HG03575 (cell line): ENCODE results near the gene TPGS1.

Experiments
- ATAC-seq: cut with Tn5 transposase; IDR thresholded peaks from one replicate; pipeline ENCODE4 v1.9.1; 2021; ENCODE audit not compliant: unreplicated experiment, insufficient number of reproducible peaks, low FRiP score; ENCODE audit errors: extremely low read depth

The TPGS1 gene

DNA sequence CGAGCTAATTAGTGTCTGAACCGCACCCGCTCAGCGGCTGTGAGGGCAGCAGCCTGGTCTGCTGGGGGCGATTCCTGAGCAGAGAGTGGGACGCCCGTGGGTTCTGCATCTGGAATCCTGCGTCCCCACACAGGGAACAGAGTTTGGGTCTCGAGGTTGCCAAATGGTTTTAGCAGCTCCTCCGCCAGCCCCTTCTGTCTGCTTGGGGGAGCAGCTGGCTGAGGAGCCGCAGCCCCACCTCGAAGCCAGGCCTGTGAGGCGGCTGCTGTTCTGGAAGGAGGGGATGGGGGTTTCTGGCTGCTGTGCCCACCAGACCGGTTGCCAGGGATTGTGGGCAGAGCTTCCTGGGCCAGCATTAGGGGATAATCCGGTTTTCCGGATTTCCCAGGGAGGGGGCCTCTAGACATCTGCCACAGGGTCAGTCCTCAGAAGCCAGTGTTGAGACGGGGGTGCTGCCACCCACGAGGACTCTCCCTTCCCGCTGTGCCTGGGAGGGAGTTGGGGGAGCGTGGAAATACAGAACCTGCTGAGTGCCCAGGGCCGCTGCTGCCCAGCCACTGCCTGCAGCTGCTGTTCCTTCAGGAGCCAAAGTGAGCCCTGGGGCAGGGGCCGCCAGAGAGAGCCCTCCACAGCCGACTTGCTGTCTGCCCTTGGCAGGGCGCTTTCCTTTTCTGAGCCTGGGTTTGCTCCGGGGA, 26.2 kb downstream of the TPGS1 start:
- no peak for ATAC-seq

DNA sequence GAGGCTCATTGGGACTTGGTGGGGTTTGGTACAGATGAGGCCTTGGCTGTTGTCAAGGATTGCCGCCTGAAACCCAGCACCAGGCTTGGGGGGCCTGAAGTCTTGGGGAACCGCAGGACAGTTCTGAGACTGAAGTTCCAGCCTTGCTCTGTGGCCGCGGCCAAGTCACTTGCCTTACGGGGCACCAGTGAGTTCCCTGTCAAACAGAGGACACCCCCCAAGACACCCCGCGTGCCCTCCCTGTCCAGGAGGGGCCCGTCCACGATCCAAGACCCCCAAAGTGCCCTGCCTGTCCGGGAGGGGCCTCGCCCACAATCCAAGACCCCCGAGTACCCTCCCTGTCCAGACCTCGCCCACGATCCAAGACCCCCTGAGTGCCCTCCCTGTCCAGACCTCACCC, 26.8 kb downstream of the TPGS1 start:
- no peak for ATAC-seq

GRCh38 chr19:535017-535835, 27.9 kb downstream of the TPGS1 start:
- ATAC-seq, result no peak

- no peak for ATAC-seq
These were observed 29.0 kb downstream of the TPGS1 start for GRCh38 chr19:536031-536880.

DNA sequence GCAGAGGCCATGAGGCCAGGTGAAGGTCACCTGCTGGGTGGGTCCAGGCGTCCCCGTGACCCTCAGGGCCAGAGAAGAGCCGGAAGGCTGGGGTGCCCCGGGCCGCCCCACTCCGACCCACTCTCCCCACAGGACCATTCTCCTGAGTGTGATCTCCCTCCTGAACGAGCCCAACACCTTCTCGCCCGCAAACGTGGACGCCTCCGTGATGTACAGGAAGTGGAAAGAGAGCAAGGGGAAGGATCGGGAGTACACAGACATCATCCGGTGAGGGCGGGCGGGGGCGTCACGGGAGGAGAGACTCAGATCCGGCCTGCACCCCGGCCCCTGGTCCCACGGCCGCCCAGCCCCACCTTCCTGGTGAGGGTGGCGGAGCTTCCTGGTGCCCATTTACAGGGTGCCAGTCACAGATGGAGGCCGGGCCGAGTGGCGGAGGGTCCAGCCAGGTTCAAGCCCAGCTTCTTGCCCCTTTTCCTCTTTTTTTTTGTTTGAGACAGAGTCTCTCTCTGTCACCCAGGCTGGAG, 29.6 kb downstream of the TPGS1 start:
- no peak for ATAC-seq

- no peak for ATAC-seq
These were observed 31.5 kb downstream of the TPGS1 start for GRCh38 chr19:538641-539428.

GRCh38 chr19:539429-540030, 32.2 kb downstream of the TPGS1 start:
- no peak for ATAC-seq

DNA sequence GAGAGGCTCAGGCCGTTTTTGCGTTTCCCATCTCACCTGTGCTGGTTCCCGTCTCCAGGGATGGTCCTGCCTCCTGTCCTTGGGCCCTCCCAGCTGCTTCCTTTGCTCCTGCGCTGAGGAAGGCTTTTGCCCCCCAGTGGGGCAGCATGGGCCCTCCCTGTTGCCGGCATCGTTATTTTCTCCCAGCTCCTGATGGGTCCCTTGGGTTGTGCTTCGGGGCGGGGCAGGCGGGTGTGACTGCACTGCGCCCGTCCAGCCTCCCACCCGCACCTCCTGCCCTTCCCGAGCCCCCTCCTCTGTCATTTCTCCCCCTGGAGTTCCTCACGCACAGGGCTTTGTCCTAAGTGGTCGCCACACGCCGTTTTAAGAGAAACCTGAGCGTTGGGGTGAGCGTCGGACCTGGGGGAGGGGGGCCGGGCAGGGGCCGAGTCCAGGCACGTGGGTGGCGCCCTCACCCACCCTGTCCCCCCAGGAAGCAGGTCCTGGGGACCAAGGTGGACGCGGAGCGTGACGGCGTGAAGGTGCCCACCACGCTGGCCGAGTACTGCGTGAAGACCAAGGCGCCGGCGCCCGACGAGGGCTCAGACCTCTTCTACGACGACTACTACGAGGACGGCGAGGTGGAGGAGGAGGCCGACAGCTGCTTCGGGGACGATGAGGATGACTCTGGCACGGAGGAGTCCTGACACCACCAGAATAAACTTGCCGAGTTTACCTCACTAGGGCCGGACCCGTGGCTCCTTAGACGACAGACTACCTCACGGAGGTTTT, 33.8 kb downstream of the TPGS1 start:
- ATAC-seq, result no peak

DNA sequence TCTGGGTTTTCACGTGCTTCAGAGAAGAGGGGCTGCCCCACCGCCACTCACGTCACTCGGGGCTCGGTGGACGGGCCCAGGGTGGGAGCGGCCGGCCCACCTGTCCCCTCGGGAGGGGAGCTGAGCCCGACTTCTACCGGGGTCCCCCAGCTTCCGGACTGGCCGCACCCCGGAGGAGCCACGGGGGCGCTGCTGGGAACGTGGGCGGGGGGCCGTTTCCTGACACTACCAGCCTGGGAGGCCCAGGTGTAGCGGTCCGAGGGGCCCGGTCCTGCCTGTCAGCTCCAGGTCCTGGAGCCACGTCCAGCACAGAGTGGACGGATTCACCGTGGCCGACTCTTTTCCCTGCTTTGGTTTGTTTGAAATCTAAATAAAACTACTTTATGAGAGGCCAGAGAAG, 34.4 kb downstream of the TPGS1 start:
- ATAC-seq, result no peak

DNA sequence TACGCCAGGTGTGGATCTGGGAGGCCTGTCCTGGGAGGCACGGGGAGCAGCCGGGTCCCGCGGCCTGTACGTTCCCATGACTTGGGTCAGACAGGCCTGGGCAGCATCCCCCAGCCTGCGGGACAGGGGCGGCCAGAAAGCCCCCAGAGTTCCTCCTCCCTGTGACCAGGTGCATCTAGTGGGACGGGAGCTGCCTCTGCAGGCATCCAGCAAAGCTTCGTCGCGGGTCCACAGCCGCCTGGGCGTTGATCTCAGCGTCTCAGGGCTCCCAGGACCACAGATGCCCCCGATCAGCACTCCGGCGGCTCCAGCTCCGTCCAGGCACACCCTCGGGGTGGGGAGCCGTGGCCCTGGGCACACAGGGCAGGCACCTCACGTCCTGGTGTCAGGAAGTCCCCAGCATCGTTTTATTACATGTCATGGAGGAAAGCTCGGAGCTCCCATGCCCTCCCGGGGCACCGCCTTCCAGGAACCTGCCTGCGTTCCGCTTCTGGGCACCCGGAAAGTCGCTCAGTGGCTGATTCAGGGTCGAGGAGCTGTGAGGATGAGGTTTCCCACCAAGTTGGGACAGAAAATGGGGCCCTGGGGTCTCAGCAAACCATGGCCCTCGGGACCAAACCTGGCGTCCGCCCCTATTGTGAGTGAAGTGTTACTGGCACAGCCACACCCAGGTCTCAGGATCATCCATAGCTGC, 35.0 kb downstream of the TPGS1 start:
- no peak for ATAC-seq

DNA sequence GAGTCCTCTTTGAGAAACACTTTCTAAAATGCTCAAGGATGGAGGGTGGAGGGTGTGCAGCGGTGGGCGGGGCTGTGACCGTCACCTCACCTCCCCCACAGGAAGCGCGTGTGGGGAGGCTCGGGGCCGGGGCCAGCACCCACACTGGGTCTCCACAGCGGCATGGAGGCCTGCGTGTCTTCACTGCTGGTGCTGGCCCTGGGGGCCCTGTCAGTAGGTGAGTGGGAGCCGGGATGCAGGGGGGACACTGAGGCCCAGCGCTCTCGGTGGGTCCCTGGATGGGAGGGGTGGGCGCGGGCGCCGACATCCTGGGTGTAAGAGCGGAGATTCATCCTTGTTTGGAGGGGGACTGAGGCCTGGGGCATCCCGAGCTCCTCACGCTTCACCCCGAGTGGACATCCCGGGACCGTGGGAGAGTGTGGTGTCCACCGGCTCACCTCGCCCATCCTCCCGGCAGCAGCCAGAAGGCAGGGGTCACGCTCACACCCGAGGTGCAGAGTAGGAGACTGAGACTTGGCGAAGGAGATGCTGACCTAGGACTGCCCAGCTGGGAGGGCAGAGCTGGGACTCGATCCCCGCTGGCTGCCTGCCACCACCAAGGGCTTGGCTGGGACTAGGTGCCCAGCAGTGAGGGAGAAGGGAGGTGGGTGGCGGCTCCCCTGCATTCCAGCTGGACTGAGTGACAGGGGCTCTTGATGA, 36.8 kb downstream of the TPGS1 start, which contains the start of gene GZMM:
GZMM (plus strand) TSS at position 144 of the 699 bp plus-strand sequence; CDS start at position 163, 19 bp downstream.
- ATAC-seq, result no peak

- ATAC-seq, result no peak
These were observed 39.8 kb downstream of the TPGS1 start for GRCh38 chr19:547117-547516.

DNA sequence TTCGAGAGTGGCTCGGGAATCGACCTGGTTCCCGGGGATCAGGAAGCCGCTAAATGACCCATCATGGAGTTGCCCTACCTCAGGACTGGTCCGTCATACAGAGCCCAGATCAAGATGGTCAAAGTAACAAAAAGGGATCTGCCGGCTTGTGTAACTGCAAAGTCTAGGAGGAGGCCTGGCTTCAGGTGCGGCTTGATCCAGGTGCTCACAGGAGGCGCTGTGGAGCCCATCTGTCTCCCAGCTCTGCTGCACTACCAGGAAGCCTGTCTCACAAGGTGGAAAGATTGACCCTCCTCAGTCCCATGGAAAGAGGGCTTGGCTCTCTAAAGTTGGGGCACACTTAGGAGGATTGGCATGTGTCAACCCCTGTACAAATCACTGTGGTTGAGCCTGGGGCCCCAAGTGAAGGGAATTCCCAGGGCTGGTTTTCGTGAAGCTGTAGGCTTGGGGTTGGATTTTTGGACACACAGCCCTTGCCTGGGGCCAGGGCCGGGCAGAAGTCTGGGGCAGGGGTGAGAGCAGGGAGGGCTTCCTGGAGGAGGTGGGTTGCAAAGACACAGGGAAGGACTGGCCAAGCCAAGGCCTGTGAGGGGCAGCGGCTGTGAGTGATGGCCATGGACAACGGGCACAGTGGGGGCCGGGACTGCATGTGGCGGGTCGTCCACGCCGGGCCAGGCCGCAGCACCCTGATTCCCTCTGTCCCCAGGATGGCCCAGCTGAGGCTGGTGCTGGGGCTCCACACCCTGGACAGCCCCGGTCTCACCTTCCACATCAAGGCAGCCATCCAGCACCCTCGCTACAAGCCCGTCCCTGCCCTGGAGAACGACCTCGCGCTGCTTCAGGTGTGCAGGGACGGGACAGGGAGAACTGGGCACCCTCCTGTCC, 40.8 kb downstream of the TPGS1 start:
- ATAC-seq, result no peak

DNA sequence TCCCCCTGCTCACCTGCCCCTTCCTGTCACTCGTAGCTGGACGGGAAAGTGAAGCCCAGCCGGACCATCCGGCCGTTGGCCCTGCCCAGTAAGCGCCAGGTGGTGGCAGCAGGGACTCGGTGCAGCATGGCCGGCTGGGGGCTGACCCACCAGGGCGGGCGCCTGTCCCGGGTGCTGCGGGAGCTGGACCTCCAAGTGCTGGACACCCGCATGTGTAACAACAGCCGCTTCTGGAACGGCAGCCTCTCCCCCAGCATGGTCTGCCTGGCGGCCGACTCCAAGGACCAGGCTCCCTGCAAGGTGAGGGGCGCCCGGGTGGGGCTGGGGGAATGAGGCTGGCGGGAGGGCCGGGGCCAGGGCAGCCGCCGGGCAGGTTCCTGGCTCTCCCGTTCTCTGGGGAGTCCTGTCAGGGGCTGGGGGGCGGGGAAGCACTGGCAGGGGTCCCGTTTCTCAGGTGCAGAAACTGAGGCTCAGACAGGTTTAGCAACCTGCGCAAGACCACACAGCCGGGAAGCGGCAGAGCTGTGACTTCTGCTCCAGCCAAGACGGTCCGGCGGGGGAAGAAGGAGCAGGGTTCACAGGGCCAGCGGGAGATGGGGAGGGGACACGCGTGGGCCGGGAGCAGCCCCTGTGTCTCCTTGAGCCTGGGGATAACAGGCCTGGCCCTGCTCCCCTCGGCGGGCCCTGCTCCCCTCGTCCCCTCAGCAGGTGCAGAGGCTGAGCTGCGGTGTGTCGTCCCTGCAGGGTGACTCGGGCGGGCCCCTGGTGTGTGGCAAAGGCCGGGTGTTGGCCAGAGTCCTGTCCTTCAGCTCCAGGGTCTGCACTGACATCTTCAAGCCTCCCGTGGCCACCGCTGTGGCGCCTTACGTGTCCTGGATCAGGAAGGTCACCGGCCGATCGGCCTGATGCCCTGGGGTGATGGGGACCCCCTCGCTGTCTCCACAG, 41.9 kb downstream of the TPGS1 start:
- no peak for ATAC-seq
